ENCODE data around the gene POU2F3.

DNA sequence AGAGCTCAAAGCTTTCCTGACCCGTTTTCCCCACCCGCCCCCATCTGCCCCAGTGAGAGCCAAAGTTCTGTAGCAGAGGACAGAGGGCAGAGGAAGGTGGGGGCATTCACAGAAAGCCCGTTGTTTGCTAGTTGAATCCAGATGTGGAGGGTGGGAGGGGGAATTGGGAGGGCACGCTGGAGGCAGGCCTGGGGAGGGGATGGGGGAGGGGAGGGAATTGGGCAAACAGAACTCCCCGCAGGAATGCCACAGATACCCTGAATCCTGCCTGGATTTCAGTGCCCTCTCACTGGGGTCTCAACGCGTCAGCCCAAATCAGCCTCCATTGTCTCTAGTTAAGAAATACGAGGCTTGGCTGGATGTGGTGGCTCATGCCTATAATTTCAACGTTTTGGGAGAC is 42.0 kb upstream of the POU2F3 start:
- no peak for TF ChIP-seq EZH2phosphoT487 (IDR thresholded peaks at IDR 0.05; ENCODE audit: low read depth)
- TF ChIP-seq, protein P1, sequence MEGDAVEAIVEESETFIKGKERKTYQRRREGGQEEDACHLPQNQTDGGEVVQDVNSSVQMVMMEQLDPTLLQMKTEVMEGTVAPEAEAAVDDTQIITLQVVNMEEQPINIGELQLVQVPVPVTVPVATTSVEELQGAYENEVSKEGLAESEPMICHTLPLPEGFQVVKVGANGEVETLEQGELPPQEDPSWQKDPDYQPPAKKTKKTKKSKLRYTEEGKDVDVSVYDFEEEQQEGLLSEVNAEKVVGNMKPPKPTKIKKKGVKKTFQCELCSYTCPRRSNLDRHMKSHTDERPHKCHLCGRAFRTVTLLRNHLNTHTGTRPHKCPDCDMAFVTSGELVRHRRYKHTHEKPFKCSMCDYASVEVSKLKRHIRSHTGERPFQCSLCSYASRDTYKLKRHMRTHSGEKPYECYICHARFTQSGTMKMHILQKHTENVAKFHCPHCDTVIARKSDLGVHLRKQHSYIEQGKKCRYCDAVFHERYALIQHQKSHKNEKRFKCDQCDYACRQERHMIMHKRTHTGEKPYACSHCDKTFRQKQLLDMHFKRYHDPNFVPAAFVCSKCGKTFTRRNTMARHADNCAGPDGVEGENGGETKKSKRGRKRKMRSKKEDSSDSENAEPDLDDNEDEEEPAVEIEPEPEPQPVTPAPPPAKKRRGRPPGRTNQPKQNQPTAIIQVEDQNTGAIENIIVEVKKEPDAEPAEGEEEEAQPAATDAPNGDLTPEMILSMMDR (IDR thresholded peaks at IDR 0.05; ENCODE audit: low read depth, low read length), result no peak
